GM18508 (cell line): ENCODE measurements around the gene TSKS.

Experiments used
- ATAC-seq: cut with Tn5 transposase; IDR thresholded peaks from one replicate; pipeline ENCODE4 v1.9.1; 2021; ENCODE audit warnings: moderate number of reproducible peaks; ENCODE audit not compliant: insufficient read depth, unreplicated experiment

Gene TSKS, protein sequence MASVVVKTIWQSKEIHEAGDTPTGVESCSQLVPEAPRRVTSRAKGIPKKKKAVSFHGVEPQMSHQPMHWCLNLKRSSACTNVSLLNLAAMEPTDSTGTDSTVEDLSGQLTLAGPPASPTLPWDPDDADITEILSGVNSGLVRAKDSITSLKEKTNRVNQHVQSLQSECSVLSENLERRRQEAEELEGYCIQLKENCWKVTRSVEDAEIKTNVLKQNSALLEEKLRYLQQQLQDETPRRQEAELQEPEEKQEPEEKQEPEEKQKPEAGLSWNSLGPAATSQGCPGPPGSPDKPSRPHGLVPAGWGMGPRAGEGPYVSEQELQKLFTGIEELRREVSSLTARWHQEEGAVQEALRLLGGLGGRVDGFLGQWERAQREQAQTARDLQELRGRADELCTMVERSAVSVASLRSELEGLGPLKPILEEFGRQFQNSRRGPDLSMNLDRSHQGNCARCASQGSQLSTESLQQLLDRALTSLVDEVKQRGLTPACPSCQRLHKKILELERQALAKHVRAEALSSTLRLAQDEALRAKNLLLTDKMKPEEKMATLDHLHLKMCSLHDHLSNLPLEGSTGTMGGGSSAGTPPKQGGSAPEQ

DNA sequence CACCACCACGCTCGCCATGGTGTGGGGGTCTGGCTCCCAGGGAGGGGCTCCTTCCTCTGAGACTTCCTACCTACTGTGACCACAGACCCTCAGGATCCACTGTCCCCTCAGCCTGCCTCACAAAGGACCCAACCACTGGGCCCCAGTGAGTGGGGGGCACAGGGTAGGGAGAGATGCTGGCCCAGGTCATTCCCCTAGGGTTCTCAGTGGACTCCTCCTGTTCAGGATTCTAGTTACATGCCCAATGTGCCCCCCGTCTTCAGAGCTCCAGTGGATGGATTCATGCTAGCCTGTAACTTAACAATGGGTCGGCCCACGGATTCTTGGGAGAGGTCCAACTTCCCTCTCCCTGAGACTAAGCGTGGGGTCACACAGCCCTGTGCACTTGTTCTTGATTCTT lies at the start of gene TSKS:
TSKS (minus strand) TSS at position 77 of the 400 bp plus-strand sequence; CDS start at position 18, 59 bp downstream.
- no peak for ATAC-seq

DNA sequence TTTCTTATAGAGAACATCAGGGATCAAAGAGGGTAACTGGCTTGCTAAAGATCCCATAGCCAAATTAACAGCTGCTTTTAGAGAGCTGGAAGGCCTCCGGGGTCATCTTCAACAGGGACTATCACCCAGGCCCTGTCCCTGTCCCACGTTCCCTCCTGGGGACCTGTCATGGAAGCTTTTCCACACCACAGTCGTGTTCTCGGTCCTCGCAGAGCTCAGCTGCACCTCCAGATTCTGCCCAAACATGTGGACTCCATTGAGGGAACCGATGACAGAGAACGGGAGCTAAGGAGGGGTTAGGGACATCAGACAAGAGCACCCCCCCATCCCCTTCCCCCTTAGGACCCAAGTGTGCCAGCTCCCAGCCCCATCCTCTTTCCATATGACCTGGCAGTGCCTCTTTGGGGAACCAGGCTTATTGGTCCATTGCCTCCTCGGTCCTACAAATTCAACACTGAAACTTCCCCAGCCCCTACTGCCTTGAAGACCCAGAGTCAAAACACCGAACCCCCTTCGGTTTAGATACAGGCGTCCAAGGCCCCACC lies 49.4 kb upstream of the TSKS start:
- ATAC-seq, result no peak

DNA sequence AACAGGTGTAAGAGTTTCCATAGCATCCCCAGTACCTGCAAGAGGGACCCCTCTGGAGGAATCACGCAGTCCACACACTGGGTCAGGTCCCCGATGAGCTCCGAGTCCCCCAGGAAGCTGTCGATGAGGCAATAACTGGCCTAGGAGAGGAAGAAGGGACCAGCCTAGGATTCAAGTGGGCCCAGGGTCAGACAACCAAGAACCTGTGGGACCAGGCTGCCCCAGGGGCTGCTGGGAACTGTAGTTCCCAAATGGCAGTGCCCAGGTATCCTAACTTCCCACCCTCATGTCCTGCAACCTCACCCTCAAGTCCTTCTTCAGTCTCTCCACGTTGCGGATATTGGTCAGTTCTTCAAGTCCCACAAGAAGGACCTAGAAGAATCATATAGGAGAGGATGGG lies 48.2 kb upstream of the TSKS start:
- no peak for ATAC-seq

DNA sequence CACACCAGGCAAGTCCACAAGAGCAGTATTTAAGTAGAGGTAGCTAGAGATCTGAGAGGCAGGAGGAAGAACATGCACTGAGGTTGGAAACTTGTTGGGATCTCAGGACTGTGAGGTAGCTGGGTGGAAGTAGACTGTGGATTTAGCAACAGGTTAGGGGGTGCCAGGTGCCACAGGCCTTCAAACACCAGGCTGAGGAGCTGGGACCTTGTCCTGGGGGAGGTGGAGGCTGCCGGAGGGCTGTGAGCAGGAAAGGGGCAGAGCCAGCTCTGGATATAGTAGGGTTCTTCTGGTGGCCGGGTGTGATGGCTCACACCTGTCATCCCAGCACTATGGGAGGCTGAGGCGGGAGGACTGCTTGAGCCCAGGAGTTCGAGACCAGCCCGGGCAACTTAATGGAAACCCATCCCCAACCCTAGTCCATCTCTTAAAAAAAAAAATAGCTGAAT lies 46.9 kb upstream of the TSKS start:
- no peak for ATAC-seq

DNA sequence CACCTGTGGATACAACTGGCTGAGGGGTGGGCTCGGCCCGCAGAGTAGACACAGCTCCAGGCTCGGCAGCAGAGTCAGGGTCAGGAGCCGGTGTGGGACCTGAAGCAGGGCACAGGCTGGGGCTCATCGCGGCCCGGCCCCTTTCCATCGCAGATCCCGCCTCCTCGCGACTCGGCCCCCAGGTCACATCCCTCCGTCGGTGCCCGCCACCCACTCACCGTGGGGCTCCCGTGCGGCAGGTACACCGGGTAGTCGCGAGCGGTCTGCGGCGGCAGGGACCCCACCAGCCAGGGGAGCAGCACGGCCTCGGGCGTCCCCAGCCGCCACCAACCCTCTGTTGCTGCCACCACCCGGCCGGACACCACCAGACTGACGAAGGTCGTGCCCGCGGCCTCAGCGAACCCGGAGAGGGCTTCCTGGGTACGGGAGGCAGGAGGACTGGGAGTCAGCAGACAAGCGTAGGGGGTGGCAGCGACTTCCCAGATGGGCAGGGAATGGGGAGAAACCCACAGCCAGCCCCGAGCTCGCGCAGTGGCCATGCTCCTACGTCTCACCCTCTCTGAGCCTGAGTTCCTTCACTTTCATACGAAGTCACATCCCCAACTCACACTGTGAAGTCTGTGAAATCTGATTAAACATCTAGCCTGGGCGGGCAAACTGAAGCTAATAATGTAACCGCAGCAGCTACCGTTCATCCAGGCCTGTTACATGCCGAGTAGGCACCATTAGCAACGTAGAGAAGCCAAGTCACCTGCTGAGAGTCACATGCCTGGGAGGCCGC lies 46.2 kb upstream of the TSKS start:
- ATAC-seq, result no peak

DNA sequence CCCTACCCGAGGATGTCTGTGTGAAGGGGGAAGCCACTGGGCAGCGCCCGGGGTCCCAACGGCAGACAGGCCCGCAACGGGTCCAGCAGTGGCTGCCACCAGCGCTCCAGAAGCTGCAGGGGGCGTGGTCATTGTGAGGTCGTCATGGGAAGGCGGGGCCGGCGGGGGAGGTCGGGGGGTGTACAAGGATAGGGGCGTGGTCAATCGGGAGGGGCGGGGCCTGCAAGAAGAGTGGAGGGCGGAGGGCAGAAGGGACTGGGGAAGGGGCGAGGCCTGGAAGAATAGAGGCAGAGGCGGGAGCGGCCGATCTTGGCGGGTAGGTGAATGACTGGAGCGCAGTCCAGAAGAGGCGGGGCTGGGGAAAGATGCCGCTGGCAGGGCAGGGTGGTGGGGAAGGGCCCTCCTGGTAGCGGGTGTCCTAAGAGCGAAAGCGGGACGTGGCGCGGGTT lies 45.6 kb upstream of the TSKS start:
- ATAC-seq, result no peak

DNA sequence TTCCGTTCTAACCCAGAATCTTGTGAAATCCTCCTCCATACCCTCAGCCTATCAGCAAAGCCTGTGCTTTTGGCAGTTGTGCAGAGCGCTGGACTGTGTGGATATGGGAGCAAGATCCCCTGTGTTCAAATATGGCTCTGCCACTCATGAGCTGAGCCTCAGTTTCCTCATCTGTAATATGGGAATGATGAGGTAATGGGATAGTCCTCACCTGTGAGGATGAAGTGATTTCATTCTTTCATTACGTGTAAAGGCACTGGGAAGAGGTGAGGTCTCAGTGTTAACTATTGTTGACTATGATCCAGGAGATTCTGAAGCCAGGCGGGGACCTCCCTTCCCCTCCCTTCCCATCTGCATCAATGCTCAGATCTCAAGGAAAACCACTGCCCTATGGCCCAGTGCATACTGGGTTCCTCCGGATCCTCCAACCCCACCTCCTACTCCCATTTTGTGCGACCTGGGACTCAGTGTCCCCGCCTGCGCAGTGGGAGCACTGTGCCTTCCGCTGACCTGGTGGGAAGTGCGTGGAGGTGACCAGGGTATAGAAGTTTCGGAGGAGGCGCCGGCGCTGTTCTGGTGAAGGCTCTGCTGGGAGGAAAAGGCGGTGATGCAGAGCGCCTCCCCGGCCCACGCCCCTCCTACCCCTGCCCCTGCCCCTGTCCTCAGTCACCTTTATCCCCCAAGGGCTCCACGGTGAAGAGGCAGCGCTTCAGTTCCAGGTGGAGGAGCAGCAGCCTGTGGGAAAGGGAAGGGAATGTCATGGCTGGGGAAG lies 45.0 kb upstream of the TSKS start:
- ATAC-seq, result no peak

DNA sequence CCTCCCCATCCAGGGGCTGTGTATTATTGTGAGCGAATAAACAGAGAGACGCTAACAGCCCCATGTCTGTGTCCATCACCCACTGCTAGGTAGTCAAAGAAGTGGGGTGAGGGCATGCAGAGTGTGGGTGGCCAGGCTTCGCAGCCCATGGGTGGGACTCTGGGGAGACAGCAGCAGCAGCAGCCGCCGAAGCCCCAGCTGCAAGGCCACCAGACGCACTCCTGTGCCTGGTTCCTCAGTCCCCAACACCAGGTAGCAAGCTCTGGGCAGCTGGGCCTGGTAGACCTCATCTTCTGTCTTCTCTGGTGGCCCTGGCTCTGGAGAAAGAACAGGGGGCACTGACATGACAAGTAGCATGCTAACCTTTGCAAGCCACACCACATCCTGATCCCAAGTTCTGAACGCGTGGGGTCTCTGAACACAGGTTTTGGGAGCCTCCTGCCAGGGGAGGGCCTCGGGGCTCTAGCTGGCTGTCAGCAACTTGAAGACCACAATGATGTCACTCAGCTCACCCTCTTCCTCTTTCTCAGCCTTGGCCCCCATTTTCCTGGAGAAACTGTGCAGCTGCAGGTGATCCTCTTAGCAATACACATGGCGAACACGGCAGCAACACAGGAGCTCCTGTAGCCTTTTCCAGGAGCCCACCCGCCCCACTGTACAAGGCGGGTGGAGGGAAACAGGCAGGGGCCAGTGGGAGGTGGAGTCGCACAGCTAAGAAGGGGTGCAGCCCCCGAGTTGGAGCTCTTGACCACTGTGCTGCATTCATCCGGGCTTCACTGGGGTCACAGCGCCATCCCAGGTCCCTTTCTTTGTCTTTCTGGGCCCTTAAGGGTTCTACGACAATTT lies 44.2 kb upstream of the TSKS start:
- no peak for ATAC-seq

DNA sequence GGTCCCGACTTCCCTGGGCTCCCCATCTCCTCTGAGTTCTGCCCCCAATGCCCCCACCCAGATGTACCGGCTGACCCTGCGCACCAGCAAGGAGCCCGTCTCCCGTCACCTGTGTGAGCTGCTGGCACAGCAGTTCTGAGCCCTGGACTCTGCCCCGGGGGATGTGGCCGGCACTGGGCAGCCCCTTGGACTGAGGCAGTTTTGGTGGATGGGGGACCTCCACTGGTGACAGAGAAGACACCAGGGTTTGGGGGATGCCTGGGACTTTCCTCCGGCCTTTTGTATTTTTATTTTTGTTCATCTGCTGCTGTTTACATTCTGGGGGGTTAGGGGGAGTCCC lies 43.5 kb upstream of the TSKS start:
- ATAC-seq, result no peak

DNA sequence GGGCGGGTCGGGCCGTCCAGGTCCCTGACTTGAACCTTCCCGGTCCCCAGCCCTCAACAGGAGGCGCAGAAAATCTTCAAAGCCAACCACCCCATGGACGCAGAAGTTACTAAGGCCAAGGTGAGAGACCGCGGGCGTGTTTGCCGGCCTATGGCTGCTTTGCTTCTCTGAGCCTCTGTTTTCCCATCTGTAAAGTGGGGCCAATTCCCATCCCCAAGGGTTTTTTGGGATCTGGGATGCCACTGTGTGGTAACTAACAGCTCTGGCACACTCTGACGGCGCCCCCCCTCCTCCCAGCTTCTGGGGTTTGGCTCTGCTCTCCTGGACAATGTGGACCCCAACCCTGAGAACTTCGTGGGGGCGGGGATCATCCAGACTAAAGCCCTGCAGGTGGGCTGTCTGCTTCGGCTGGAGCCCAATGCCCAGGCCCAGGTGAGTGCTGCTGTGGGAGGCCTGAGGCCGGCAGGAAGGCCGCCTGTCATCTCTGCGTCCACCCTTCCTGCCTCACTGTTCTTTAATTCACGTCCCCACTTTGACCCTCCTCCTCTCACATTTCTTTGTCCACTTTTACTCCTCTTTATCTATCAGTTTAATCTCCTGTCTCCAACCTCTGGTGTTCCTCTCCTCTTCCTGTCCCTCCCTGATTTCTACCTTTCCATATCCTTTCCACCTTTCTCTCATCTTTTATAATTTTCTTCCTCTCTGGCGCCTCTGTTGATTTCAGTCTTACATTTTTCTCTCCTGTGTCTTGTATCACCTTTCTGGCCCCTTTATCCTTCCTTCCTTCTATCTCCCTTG lies 42.9 kb upstream of the TSKS start:
- no peak for ATAC-seq

DNA sequence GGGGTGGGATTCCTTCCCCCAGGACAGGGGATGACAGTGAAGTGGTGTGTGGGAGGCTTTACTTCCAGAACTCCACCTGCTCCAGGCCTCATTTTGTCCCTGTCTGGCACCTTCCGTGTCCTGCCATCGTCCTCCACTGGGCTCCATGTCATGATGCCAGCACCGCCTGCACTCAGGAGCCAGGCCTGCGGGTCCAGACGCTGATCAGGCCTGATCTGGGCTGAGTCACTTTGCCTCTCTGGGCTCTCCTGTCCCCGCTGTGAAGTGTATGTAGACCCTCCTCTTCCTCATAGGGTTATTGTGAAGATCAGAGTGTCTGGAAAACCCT lies 40.4 kb upstream of the TSKS start:
- ATAC-seq, result no peak

DNA sequence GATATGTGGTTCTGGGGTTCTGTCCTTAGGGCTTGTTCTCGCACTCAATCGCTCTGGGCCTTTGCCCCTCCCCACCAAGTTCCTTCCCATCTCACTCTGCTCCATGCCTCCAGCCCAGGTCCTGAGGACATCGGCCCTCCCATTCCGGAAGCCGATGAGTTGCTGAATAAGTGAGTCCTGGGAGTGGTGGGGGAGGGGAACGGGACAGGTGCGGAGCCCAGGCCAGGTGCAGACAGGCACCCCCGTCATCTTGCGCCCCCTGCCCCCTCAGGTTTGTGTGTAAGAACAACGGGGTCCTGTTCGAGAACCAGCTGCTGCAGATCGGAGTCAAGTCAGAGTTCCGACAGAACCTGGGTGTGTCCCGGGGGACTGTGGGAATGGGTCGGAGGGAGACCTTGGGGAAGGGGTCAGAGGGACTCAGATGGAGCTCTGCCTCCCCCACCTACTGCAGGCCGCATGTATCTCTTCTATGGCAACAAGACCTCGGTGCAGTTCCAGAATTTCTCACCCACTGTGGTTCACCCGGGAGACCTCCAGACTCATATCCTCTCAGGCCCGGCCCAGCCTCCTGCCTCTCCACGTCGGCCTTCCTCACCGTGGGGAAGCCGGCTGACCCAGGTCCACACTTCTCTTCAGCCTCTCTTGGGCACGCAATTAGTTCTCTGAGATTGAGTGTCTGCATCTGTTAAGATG lies 39.9 kb upstream of the TSKS start:
- ATAC-seq, result no peak

DNA sequence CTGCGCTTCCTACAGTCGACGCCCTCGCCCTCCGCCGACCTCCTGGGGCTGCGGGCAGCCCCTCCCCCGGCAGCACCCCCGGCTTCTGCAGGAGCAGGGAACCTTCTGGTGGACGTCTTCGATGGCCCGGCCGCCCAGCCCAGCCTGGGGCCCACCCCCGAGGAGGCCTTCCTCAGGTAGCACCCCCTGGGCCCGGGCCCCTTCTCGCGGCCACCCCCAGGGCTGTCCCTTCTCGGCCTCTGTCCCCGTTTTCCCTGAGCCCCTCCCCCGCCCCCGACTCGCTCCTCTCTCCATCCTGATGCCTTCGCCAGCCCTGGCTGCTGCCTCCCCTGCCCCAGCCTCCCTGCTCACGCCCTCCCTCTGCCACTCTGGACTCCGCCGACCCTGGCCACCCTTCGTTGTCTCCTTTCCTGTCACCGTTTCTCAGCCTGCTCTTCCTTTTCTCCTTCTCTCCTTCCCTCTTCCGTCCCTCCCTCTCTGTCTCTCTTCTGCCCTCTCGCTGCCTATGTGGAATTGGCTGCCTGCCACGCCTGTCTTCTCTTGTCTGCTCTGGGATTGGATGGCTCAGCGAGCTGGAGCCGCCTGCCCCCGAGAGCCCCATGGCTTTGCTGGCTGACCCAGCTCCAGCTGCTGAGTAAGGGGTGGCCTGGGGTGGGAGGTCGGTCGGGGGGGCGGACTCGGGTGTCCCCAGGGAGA lies 39.0 kb upstream of the TSKS start:
- ATAC-seq, result no peak

DNA sequence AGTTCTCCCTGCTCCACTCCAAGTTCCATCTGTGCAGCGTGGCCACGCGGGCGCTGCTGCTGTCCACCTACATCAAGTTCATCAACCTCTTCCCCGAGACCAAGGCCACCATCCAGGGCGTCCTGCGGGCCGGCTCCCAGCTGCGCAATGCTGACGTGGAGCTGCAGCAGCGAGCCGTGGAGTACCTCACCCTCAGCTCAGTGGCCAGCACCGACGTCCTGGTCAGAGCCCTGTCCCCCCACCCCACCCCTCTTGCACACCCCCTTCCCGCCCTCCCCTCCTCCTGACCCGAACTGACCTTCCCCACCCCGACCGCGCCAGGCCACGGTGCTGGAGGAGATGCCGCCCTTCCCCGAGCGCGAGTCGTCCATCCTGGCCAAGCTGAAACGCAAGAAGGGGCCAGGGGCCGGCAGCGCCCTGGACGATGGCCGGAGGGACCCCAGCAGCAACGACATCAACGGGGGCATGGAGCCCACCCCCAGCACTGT lies 38.3 kb upstream of the TSKS start:
- ATAC-seq, result no peak

DNA sequence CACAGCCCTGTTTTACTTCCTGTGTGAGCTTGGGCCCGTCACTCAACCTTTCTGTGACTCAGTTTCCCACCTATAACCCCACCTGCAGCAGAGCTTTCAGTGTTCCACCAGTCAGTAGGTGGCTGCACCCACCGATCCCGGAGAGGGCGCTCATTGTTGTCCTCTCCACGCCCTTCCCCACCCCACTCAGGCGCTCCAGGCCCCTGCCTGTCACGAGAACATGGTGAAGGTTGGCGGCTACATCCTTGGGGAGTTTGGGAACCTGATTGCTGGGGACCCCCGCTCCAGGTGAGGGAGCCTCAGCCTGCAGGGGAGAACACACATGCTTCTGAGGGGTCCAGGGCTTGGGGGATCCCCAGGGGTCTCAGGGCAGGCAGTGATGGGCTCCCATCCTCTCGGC lies 37.7 kb upstream of the TSKS start:
- ATAC-seq, result no peak

DNA sequence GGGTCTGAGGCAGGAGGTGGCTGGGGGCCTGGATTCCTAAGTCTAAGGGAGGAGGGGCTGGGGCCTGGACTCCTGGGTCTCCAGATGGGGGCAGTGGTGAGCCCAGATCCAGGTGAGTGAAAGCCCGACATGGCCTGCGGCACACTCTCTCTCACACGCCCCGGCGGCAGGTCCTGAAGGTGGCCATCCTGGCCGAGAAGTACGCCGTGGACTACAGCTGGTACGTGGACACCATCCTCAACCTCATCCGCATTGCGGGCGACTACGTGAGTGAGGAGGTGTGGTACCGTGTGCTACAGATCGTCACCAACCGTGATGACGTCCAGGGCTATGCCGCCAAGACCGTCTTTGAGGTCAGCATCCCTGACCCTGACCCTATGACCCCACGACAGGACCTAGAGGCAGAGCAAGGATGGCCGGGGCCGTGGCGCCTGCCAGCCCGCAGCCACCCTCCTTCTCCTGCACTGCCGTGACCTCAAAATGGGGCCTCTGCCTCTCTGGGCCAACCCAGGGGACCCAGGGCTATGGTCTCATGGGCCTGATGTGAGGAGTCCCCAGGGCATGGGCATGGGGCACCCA lies 36.8 kb upstream of the TSKS start:
- ATAC-seq, result no peak

DNA sequence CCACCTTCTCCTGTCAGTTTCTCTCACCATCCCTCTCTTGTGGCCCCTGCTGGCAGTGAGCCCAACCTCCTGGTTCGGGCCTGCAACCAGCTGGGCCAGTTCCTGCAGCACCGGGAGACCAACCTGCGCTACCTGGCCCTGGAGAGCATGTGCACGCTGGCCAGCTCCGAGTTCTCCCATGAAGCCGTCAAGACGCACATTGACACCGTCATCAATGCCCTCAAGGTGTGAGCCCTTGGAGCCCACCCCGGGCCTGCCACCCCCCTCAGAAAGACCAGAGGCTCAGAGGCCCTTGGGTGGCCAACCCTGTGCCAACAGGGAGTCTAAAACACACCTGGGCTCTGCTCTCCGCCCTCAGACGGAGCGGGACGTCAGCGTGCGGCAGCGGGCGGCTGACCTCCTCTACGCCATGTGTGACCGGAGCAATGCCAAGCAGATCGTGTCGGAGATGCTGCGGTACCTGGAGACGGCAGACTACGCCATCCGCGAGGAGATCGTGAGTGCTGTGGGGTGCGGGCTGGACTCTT lies 36.2 kb upstream of the TSKS start:
- ATAC-seq, result no peak
